SU-DHL-6 (cell line): Measurements from ENCODE around the gene IKZF5.

ENCODE experiments used
- H2AFZ ChIP-seq: fragments of 200-600 bp; sonication (generic); 2 replicates; pipeline ENCODE4 v1.6.1; 2014; ENCODE audit warnings: low read depth, mild to moderate bottlenecking, moderate library complexity, mixed read lengths, antibody characterized with exemption, low read length; ENCODE audit not compliant: severe bottlenecking
- H3F3A ChIP-seq: fragments of 200-600 bp; shearing (Covaris generic); 2 replicates; pipeline ENCODE4 v1.6.0; 2016; ENCODE audit warnings: antibody characterized with exemption, mild to moderate bottlenecking; ENCODE audit not compliant: insufficient read depth
- H3K27ac ChIP-seq: fragments of 200-600 bp; sonication (generic); 2 replicates; pipeline ENCODE4 v1.5.1; 2016; ENCODE audit warnings: low read depth, mild to moderate bottlenecking, low read length, moderate library complexity, mixed read lengths
- H3K27me3 ChIP-seq: fragments of 200-600 bp; sonication (generic), shearing (Covaris generic); 2 replicates; pipeline ENCODE4 v1.6.0; 2014; ENCODE audit warnings: mild to moderate bottlenecking, low read length
- H3K36me3 ChIP-seq: fragments of 200-600 bp; sonication (generic); 2 replicates; pipeline ENCODE4 v1.6.1; 2014; ENCODE audit warnings: mild to moderate bottlenecking, low read length, mixed read lengths
- H3K4me2 ChIP-seq: fragments of 300-600, 200-600 bp; shearing (Covaris generic), sonication (generic); 2 replicates; pipeline ENCODE4 v1.6.0; 2014; ENCODE audit warnings: low read length, low read depth, mild to moderate bottlenecking; ENCODE audit not compliant: poor library complexity, severe bottlenecking
- H3K4me3 ChIP-seq: fragments of 200-600 bp; sonication (generic); 2 replicates; pipeline ENCODE4 v1.5.1; 2014; ENCODE audit warnings: antibody characterized with exemption, low read length, mild to moderate bottlenecking, mixed read lengths; ENCODE audit not compliant: insufficient read depth, poor library complexity, severe bottlenecking
- H3K79me2 ChIP-seq: fragments of 200-600 bp; sonication (generic); 2 replicates; pipeline ENCODE4 v1.6.1; 2014; ENCODE audit warnings: mild to moderate bottlenecking, low read length, moderate library complexity; ENCODE audit not compliant: insufficient read depth
- H3K9ac ChIP-seq: fragments of 200-600 bp; sonication (generic); 2 replicates; pipeline ENCODE4 v1.7.0; 2014; ENCODE audit warnings: mild to moderate bottlenecking, low read length
- H3K9me2 ChIP-seq: fragments of 200-600 bp; sonication (generic); replicated peaks from 2 replicates; pipeline ENCODE4 v1.6.1; 2014; ENCODE audit warnings: low read length; ENCODE audit not compliant: insufficient read depth
- H3K9me3 ChIP-seq: fragments of 200-600 bp; sonication (generic); 2 replicates; pipeline ENCODE4 v1.6.1; 2014; ENCODE audit warnings: low read length, mixed read lengths; ENCODE audit not compliant: insufficient read depth
- H4K20me1 ChIP-seq: fragments of 200-600 bp; sonication (generic); 2 replicates; pipeline ENCODE4 v1.6.1; 2014; ENCODE audit warnings: low read depth, mild to moderate bottlenecking, antibody characterized with exemption, low read length, moderate library complexity, mixed read lengths
- EZH2phosphoT487 ChIP-seq: fragments of 200-600 bp; sonication (generic), shearing (Covaris generic); conservative IDR thresholded peaks from 2 replicates; pipeline ENCODE4 v1.6.1; 2018; ENCODE audit warnings: mild to moderate bottlenecking, antibody characterized with exemption, low read length, moderate library complexity, mixed read lengths
- TF ChIP-seq, protein P1 (sequence below): fragments of 200-600 bp; sonication (generic); IDR thresholded peaks from one replicate; pipeline ENCODE4 v1.5.1; 2017; ENCODE audit warnings: antibody characterized with exemption, mild to moderate bottlenecking, low read length, moderate library complexity; ENCODE audit not compliant: insufficient read depth, poor library complexity, severe bottlenecking

IKZF5 gene

DNA sequence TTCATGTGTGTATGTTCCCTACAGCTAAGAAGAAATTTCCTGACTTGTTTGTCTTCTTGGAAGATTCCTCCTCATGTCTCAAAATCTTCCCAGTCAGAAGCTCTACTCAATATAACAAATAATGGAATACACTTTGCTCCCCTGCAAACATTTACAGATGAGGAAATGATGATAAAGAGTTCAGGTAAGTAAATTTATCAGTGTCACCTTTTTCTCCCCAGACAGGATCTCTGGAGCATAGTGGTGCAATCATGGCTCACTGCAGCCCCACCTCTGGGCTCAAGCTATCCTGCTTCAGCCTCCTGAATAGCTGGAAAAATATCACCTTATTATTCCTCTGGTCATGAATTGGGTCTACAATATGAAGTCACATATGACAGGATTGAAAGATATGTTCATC, 25.7 kb upstream of the IKZF5 start:
- H3K79me2 ChIP-seq, result no peaks in the 10 kb centered on the region
- H3K4me3 ChIP-seq, result no peak overlapping the region
- no peaks in the 10 kb centered on the region for H3K36me3 ChIP-seq
- no peaks in the 10 kb centered on the region for H3K9me2 ChIP-seq
- H3K27me3 ChIP-seq, result no peaks in the 10 kb centered on the region
- no peak overlapping the region for H3K27ac ChIP-seq
- no peaks in the 10 kb centered on the region for H3F3A ChIP-seq
- H4K20me1 ChIP-seq, result no peaks in the 10 kb centered on the region
- no peak overlapping the region for H3K9ac ChIP-seq
- TF ChIP-seq, protein P1, sequence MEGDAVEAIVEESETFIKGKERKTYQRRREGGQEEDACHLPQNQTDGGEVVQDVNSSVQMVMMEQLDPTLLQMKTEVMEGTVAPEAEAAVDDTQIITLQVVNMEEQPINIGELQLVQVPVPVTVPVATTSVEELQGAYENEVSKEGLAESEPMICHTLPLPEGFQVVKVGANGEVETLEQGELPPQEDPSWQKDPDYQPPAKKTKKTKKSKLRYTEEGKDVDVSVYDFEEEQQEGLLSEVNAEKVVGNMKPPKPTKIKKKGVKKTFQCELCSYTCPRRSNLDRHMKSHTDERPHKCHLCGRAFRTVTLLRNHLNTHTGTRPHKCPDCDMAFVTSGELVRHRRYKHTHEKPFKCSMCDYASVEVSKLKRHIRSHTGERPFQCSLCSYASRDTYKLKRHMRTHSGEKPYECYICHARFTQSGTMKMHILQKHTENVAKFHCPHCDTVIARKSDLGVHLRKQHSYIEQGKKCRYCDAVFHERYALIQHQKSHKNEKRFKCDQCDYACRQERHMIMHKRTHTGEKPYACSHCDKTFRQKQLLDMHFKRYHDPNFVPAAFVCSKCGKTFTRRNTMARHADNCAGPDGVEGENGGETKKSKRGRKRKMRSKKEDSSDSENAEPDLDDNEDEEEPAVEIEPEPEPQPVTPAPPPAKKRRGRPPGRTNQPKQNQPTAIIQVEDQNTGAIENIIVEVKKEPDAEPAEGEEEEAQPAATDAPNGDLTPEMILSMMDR, result no peak
- no peak for TF ChIP-seq EZH2phosphoT487
- H3K9me3 ChIP-seq, result no peaks in the 10 kb centered on the region
- no peak overlapping the region for H2AFZ ChIP-seq
- H3K4me2 ChIP-seq, result no peak overlapping the region

DNA sequence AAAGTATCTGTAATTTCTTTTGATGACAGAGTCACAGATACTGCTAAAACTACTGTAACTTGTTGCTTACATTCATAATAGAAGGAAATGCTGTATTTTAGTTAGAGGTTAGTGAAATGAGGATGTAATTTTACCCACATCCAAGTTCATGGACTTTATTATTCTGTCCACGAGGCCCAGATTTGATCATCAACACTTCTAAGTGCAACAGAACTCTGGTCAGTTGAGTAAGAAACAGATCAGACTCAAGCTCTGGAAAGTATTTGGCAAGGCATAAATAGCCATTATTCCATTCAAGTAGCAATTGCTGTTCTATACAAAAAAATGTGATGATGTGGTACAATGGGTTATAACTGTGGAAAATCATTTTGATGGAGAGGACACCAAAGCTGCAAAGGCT, 22.5 kb upstream of the IKZF5 start:
- H3K4me2 ChIP-seq, result no peak overlapping the region
- no peaks in the 10 kb centered on the region for H3K9me3 ChIP-seq
- H3K79me2 ChIP-seq, result no peaks in the 10 kb centered on the region
- H3K4me3 ChIP-seq, result no peak overlapping the region
- H3K36me3 ChIP-seq, result no peaks in the 10 kb centered on the region
- H3K9me2 ChIP-seq, result no peaks in the 10 kb centered on the region
- no peak overlapping the region for H3K27ac ChIP-seq
- no peaks in the 10 kb centered on the region for H3K27me3 ChIP-seq
- no peaks in the 10 kb centered on the region for H4K20me1 ChIP-seq
- no peaks in the 10 kb centered on the region for H3F3A ChIP-seq
- H3K9ac ChIP-seq, result no peak overlapping the region
- no peak overlapping the region for H2AFZ ChIP-seq
- TF ChIP-seq EZH2phosphoT487, result no peak
- TF ChIP-seq, protein P1, result no peak

DNA sequence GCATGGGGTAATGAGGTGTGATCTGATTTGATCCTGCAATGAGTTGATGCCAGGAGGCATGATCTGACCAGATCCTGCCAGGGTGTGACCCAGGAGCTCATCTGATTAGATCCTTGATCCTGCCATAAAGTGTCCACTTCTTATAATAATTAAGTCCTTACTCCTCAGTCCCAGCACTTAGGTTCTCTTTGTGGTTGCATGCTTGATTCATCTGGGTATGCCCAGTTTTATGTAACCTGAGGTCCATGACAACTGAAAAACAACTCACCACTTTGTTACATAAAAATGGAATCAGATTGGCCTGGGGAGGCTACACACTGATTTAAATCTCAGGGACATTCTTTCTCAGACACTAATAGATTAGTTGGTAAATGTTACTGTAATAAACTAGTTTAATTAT, 19.3 kb upstream of the IKZF5 start:
- Histone ChIP-seq H3K9me3 (no peaks in the 10 kb centered on the region), H3K36me3 (no peaks in the 10 kb centered on the region), H2AFZ (no peak overlapping the region), H3K27ac (no peak overlapping the region), H3K4me3 (no peak overlapping the region), H3K4me2 (no peak overlapping the region), H3K9ac (no peak overlapping the region), H3K79me2 (no peaks in the 10 kb centered on the region), H3K27me3 (no peaks in the 10 kb centered on the region), H4K20me1 (no peaks in the 10 kb centered on the region), H3F3A (no peaks in the 10 kb centered on the region), H3K9me2 (no peaks in the 10 kb centered on the region)
- TF ChIP-seq, protein P1, result no peak

DNA sequence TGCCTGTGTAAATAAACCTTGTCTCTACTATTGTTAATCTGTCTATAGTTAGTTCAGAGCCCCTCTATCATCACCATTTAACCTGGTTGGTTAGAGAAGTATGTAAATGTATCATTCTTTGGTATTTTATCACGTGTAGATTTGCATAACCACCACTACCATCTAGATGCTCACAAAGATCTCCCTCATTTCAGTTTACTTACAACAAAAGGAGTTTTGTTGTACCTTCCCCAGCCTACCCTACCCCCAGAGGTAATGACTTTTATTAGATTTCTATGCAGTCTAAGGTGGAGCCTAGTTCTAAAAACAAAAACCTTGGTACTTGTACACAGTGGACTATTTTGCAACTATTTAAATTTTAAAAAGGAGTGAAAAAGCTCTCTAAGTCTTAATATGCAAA, 17.7 kb upstream of the IKZF5 start:
- no peaks in the 10 kb centered on the region for H3K27me3 ChIP-seq
- H3K9me3 ChIP-seq, result no peaks in the 10 kb centered on the region
- H4K20me1 ChIP-seq, result no peaks in the 10 kb centered on the region
- H3K27ac ChIP-seq, result no peak overlapping the region
- H3F3A ChIP-seq, result no peaks in the 10 kb centered on the region
- H3K9me2 ChIP-seq, result no peaks in the 10 kb centered on the region
- no peaks in the 10 kb centered on the region for H3K79me2 ChIP-seq
- no peaks in the 10 kb centered on the region for H3K36me3 ChIP-seq
- no peak overlapping the region for H3K9ac ChIP-seq
- no peak overlapping the region for H3K4me2 ChIP-seq
- H3K4me3 ChIP-seq, result no peak overlapping the region
- TF ChIP-seq EZH2phosphoT487, result no peak
- no peak overlapping the region for H2AFZ ChIP-seq
